Measurements from ENCODE around the gene RPS6KA2.

Gene RPS6KA2

DNA sequence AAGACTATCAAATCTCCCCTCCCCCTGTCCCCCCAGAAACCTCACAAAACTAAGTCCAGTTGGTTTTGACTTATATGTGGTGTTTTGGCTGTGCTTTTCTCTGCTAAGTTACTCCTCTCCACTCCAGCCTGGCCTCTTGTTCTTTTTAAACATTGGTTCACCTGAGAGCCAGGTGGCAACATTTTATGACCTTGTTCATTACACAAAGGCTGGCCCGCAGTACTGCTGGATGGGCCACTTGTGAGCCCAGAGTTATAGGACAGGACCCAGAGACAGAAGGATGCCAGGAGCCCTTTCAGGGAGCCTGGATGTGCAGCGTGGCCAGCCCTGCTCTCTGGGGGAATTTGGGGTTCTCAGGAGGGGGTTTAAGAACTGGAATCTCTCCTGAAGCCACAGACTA, 130.6 kb downstream of the RPS6KA2 start:
- H3K36me3 ChIP-seq (ENCODE audit: insufficient read depth, low read length): no peaks in the 10 kb centered on the region
- H4K20me1 ChIP-seq (ENCODE audit: insufficient read depth, low read length): no peaks in the 10 kb centered on the region
- no peak overlapping the region for H3K4me3 ChIP-seq (ENCODE audit: low read depth in 1 of 2, low read length in 2 of 2)
- no peak overlapping the region for H3K9ac ChIP-seq (ENCODE audit: low read depth, low read length)
- ATAC-seq (ENCODE audit: insufficient read depth, low read depth) (no peak), DNase-seq (no peak)
- no peak overlapping the region for H3K27ac ChIP-seq (ENCODE audit: low read length)
- H3K9me3 ChIP-seq (ENCODE audit: insufficient read depth, low read length, severe bottlenecking): no peaks in the 10 kb centered on the region
- H2AFZ ChIP-seq (ENCODE audit: low read depth, low read length): no peak overlapping the region
- no peak overlapping the region for H3K4me2 ChIP-seq (ENCODE audit: insufficient read depth, low read length)
- no peaks in the 10 kb centered on the region for H3K4me1 ChIP-seq (ENCODE audit: insufficient read depth, low read length)
- TF ChIP-seq, protein P1, sequence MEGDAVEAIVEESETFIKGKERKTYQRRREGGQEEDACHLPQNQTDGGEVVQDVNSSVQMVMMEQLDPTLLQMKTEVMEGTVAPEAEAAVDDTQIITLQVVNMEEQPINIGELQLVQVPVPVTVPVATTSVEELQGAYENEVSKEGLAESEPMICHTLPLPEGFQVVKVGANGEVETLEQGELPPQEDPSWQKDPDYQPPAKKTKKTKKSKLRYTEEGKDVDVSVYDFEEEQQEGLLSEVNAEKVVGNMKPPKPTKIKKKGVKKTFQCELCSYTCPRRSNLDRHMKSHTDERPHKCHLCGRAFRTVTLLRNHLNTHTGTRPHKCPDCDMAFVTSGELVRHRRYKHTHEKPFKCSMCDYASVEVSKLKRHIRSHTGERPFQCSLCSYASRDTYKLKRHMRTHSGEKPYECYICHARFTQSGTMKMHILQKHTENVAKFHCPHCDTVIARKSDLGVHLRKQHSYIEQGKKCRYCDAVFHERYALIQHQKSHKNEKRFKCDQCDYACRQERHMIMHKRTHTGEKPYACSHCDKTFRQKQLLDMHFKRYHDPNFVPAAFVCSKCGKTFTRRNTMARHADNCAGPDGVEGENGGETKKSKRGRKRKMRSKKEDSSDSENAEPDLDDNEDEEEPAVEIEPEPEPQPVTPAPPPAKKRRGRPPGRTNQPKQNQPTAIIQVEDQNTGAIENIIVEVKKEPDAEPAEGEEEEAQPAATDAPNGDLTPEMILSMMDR (IDR thresholded peaks at IDR 0.05; ENCODE audit: borderline replicate concordance, extremely low read depth, low read length, poor library complexity, severe bottlenecking): no peak
- TF ChIP-seq EZH2 (IDR thresholded peaks at IDR 0.05; ENCODE audit: borderline replicate concordance, low read depth, low read length, severe bottlenecking): no peak
- no peaks in the 10 kb centered on the region for H3K79me2 ChIP-seq (ENCODE audit: insufficient read depth, low read length)
- H3K27me3 ChIP-seq (ENCODE audit: insufficient read depth, low read length, poor library complexity): no peaks in the 10 kb centered on the region

- no peak overlapping the region for H3K9ac ChIP-seq (ENCODE audit: low read depth, low read length)
- no peak for DNase-seq
- H3K27ac ChIP-seq (ENCODE audit: low read length): no peak overlapping the region
- H4K20me1 ChIP-seq (ENCODE audit: insufficient read depth, low read length): no peaks in the 10 kb centered on the region
- no peak overlapping the region for H3K4me3 ChIP-seq (ENCODE audit: low read depth in 1 of 2, low read length in 2 of 2)
- no peak overlapping the region for H3K4me2 ChIP-seq (ENCODE audit: insufficient read depth, low read length)
- no peaks in the 10 kb centered on the region for H3K9me3 ChIP-seq (ENCODE audit: insufficient read depth, low read length, severe bottlenecking)
- no peak; the same call in 2 of the 3 replicates for ATAC-seq (ENCODE audit: insufficient read depth, low read depth)
- no peaks in the 10 kb centered on the region for H3K27me3 ChIP-seq (ENCODE audit: insufficient read depth, low read length, poor library complexity)
- H2AFZ ChIP-seq (ENCODE audit: low read depth, low read length): no peak overlapping the region
- H3K36me3 ChIP-seq (ENCODE audit: insufficient read depth, low read length): no peaks in the 10 kb centered on the region
- H3K79me2 ChIP-seq (ENCODE audit: insufficient read depth, low read length): no peaks in the 10 kb centered on the region
- TF ChIP-seq EZH2 (IDR thresholded peaks at IDR 0.05; ENCODE audit: borderline replicate concordance, low read depth, low read length, severe bottlenecking): no peak
- TF ChIP-seq, protein P1 (IDR thresholded peaks at IDR 0.05; ENCODE audit: borderline replicate concordance, extremely low read depth, low read length, poor library complexity, severe bottlenecking): no peak
- no peaks in the 10 kb centered on the region for H3K4me1 ChIP-seq (ENCODE audit: insufficient read depth, low read length)
These were observed 131.3 kb downstream of the RPS6KA2 start for GRCh38 chr6:166495487-166496314.

DNA sequence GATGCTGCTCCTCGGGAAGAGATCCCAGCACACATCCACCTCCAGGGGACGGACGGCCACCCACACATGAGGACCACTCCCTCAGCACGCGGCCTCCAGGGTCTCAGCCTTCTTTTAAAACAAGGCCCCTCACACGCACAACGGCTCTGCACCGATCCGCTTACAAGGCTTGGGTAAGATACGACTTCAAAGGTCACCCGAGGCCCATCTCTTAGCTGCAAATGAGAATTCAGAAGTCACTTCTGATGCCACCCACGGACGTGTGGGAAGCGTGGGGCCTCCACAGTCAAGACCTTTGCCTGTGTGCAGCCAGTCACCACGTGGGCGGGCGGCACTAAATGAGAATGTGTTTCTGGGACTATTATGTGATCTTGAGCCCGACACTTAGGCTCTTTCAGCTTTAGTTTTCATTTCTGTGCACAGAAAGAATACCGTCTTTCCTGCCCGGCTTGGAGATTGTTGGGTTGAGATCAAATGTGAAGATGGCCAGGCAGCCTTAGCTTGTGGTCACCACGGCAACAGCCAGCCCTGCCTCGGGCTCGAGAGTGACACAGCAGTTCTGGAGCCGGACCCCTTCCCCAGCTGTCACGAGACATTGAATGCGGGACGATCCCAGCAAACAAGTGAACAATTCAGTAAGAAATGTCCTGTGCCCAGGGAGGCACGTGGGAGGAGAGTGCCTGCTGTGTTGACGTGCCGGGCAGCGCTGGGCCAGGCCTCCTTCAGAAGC, 132.1 kb downstream of the RPS6KA2 start:
- no peaks in the 10 kb centered on the region for H3K36me3 ChIP-seq (ENCODE audit: insufficient read depth, low read length)
- H3K4me2 ChIP-seq (ENCODE audit: insufficient read depth, low read length): no peak overlapping the region
- ATAC-seq (ENCODE audit: insufficient read depth, low read depth): no peak
- no peak overlapping the region for H3K9ac ChIP-seq (ENCODE audit: low read depth, low read length)
- TF ChIP-seq EZH2 (IDR thresholded peaks at IDR 0.05; ENCODE audit: borderline replicate concordance, low read depth, low read length, severe bottlenecking): no peak
- TF ChIP-seq, protein P1 (IDR thresholded peaks at IDR 0.05; ENCODE audit: borderline replicate concordance, extremely low read depth, low read length, poor library complexity, severe bottlenecking): no peak
- H3K27ac ChIP-seq (ENCODE audit: low read length): no peak overlapping the region
- no peak overlapping the region for H2AFZ ChIP-seq (ENCODE audit: low read depth, low read length)
- H3K79me2 ChIP-seq (ENCODE audit: insufficient read depth, low read length): no peaks in the 10 kb centered on the region
- H3K4me3 ChIP-seq (ENCODE audit: low read depth in 1 of 2, low read length in 2 of 2): no peak overlapping the region
- H4K20me1 ChIP-seq (ENCODE audit: insufficient read depth, low read length): no peaks in the 10 kb centered on the region
- H3K9me3 ChIP-seq (ENCODE audit: insufficient read depth, low read length, severe bottlenecking): no peaks in the 10 kb centered on the region
- no peaks in the 10 kb centered on the region for H3K4me1 ChIP-seq (ENCODE audit: insufficient read depth, low read length)
- DNase-seq: no peak
- no peaks in the 10 kb centered on the region for H3K27me3 ChIP-seq (ENCODE audit: insufficient read depth, low read length, poor library complexity)
